ENCODE results near the gene GATAD2A.
A peak's percentile ranks its signal among the peaks of the same experiment; 100 is the strongest.
"Not testable (repeated sequence)": the region's sequence is repeated elsewhere in the genome, so short reads cannot be mapped to it uniquely, and the experiment has no call there.

GATAD2A gene

GRCh38 chr19:19404879-19405860 is at the start of gene GATAD2A:
Gene GATAD2A, plus strand, starts transcription at chr19:19405675. Its CDS starts 59,671 bp downstream, at chr19:19465346.
- peak; percentile 37 for DNase-seq

- no peak for DNase-seq
Measured at GRCh38 chr19:19356500-19356899, 49.0 kb upstream of the GATAD2A start.

- DNase-seq = no peak
Measured at GRCh38 chr19:19356901-19357566, 48.4 kb upstream of the GATAD2A start.

- peak; percentile 76 for DNase-seq
Measured at GRCh38 chr19:19361075-19361594, 44.3 kb upstream of the GATAD2A start.

GRCh38 chr19:19362075-19362474 is 43.4 kb upstream of the GATAD2A start:
- DNase-seq = no peak

GRCh38 chr19:19366434-19367396 is 38.8 kb upstream of the GATAD2A start:
- DNase-seq = no peak

GRCh38 chr19:19368087-19368486 is 37.4 kb upstream of the GATAD2A start:
- DNase-seq = no peak

- no peak for DNase-seq
Measured at GRCh38 chr19:19371059-19371458, 34.4 kb upstream of the GATAD2A start.

- no peak for DNase-seq
Measured at GRCh38 chr19:19372656-19373416, 32.6 kb upstream of the GATAD2A start.

GRCh38 chr19:19379527-19379926 is 25.9 kb upstream of the GATAD2A start:
- no peak for DNase-seq

- DNase-seq = not testable (repeated sequence)
Measured at GRCh38 chr19:19380316-19380715, 25.2 kb upstream of the GATAD2A start.

GRCh38 chr19:19381007-19381926 is 24.2 kb upstream of the GATAD2A start:
- no peak for DNase-seq

- DNase-seq = no peak
Measured at GRCh38 chr19:19382118-19382517, 23.4 kb upstream of the GATAD2A start.

GRCh38 chr19:19384486-19384885 is 21.0 kb upstream of the GATAD2A start:
- no peak for DNase-seq

GRCh38 chr19:19385131-19385895 is 20.2 kb upstream of the GATAD2A start:
- DNase-seq = peak; percentile 97

GRCh38 chr19:19385896-19386869 is 19.3 kb upstream of the GATAD2A start:
- no peak for DNase-seq

GRCh38 chr19:19387108-19387507 is 18.4 kb upstream of the GATAD2A start:
- no peak for DNase-seq

Data from DMS 273 treated with DMSO at 0.1 percent for 48 hours (cell line).